HS-27A (cell line): ENCODE data around the gene DEPDC1B.
"Not testable (repeated sequence)": the region's sequence is repeated elsewhere in the genome, so short reads cannot be mapped to it uniquely, and the experiment has no call there.

Experiments
- DNase-seq: peaks from one replicate; pipeline ENCODE4 v3.0.0-alpha.2; 2012; ENCODE audit warnings: low read depth, missing footprints

Gene DEPDC1B

GRCh38 chr5:60699288-60699608, 718 bp downstream of the DEPDC1B start:
- no peak for DNase-seq

GRCh38 chr5:60698336-60698735, 1.6 kb downstream of the DEPDC1B start:
- no peak for DNase-seq

GRCh38 chr5:60690326-60690725, 9.6 kb downstream of the DEPDC1B start:
- DNase-seq = no peak

- DNase-seq = no peak
These were observed 11.0 kb downstream of the DEPDC1B start for GRCh38 chr5:60688980-60689379.

- DNase-seq = no peak
These were observed 11.8 kb downstream of the DEPDC1B start for GRCh38 chr5:60687927-60688720.

- no peak for DNase-seq
These were observed 13.8 kb downstream of the DEPDC1B start for GRCh38 chr5:60686157-60686556.

- no peak for DNase-seq
These were observed 14.3 kb downstream of the DEPDC1B start for GRCh38 chr5:60685700-60686099.

GRCh38 chr5:60685028-60685427, 14.9 kb downstream of the DEPDC1B start:
- DNase-seq = no peak

GRCh38 chr5:60682007-60682406, 18.0 kb downstream of the DEPDC1B start:
- not testable (repeated sequence) for DNase-seq

- DNase-seq = no peak
These were observed 20.1 kb downstream of the DEPDC1B start for GRCh38 chr5:60679816-60680215.

- DNase-seq = no peak
These were observed 21.9 kb downstream of the DEPDC1B start for GRCh38 chr5:60677850-60678664.

GRCh38 chr5:60675286-60675685, 24.7 kb downstream of the DEPDC1B start:
- no peak for DNase-seq

- DNase-seq = no peak
These were observed 25.5 kb downstream of the DEPDC1B start for GRCh38 chr5:60674251-60675069.

GRCh38 chr5:60673334-60673733, 26.6 kb downstream of the DEPDC1B start:
- no peak for DNase-seq

GRCh38 chr5:60672693-60673264, 27.2 kb downstream of the DEPDC1B start:
- no peak for DNase-seq

GRCh38 chr5:60671899-60672692, 27.9 kb downstream of the DEPDC1B start:
- DNase-seq = no peak

GRCh38 chr5:60670749-60671148, 29.2 kb downstream of the DEPDC1B start:
- DNase-seq = no peak

GRCh38 chr5:60668686-60669304, 31.2 kb downstream of the DEPDC1B start:
- no peak for DNase-seq

- DNase-seq = peak; percentile 20
These were observed 47.9 kb downstream of the DEPDC1B start for GRCh38 chr5:60651872-60652620.

GRCh38 chr5:60649288-60649917, 50.6 kb downstream of the DEPDC1B start:
- DNase-seq = no peak
